B cell (primary cell): ENCODE data around the gene TMEM266.

Source experiments
- CTCF ChIP-seq: fragments of 200-600 bp; IDR thresholded peaks from one replicate; pipeline ENCODE4 v1.8.0; 2022; ENCODE audit warnings: antibody characterized with exemption, mild to moderate bottlenecking
- EZH2 ChIP-seq: IDR thresholded peaks from 2 replicates; pipeline ENCODE4 v1.6.1; 2012; ENCODE audit warnings: borderline replicate concordance, low read depth, mild to moderate bottlenecking, moderate library complexity, low read length; ENCODE audit not compliant: insufficient read depth, poor library complexity, severe bottlenecking

GRCh38 chr15:76158226-76158625 lies 98.4 kb downstream of the TMEM266 start:
- TF ChIP-seq CTCF (no peak), EZH2 (no peak)
